Uterus (tissue), 2 donors: Measurements from ENCODE around the gene BOLA3.

Experiments used
- POLR2A ChIP-seq, 2 donors: fragments of 450-650 bp; IDR thresholded peaks; one replicate each; pipeline ENCODE4 v1.6.1; 2016; ENCODE audit warnings: antibody characterized with exemption in 2 of 2, mild to moderate bottlenecking in 1 of 2, moderate library complexity in 1 of 2
- TF ChIP-seq, protein P1 (sequence below), 4 experiments: fragments of 200-600 bp in 2 of 4; fragments of 450-650 bp in 2 of 4; sonication (generic) in 2 of 4; IDR thresholded peaks; one replicate each; pipeline ENCODE4 v1.5.1; 2016 to 2019; ENCODE audit warnings: antibody characterized with exemption in 4 of 4, mild to moderate bottlenecking in 2 of 4, moderate library complexity in 1 of 4

DNA sequence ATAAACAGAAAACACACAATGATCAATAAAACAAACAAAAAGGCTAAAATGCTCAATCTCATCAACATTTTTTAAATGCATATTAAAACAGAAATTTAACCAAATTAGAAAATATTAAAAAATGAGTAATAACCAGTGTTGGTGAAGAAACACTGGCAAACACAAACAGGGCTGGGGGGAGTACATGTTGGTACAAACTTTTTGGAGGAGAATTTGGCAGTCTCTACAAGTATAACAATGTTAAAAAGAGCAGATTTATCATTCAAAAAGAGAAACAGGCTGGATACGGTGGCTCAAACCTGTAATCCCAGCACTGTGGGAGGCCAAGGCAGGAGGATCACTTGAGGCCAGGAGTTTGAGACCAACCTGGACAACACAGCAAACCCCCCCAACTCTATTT, 17.0 kb upstream of the BOLA3 start:
- TF ChIP-seq, protein P1, sequence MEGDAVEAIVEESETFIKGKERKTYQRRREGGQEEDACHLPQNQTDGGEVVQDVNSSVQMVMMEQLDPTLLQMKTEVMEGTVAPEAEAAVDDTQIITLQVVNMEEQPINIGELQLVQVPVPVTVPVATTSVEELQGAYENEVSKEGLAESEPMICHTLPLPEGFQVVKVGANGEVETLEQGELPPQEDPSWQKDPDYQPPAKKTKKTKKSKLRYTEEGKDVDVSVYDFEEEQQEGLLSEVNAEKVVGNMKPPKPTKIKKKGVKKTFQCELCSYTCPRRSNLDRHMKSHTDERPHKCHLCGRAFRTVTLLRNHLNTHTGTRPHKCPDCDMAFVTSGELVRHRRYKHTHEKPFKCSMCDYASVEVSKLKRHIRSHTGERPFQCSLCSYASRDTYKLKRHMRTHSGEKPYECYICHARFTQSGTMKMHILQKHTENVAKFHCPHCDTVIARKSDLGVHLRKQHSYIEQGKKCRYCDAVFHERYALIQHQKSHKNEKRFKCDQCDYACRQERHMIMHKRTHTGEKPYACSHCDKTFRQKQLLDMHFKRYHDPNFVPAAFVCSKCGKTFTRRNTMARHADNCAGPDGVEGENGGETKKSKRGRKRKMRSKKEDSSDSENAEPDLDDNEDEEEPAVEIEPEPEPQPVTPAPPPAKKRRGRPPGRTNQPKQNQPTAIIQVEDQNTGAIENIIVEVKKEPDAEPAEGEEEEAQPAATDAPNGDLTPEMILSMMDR (IDR thresholded peaks at IDR 0.05) = no peak
- TF ChIP-seq POLR2A (IDR thresholded peaks at IDR 0.05) = no peak
